ENCODE results near the gene ANKRD29. TPM values are rescaled to one million over a fixed set of nuclear protein-coding genes. Genes with fewer than 3 reads are reported as not detected.

Gene ANKRD29, protein sequence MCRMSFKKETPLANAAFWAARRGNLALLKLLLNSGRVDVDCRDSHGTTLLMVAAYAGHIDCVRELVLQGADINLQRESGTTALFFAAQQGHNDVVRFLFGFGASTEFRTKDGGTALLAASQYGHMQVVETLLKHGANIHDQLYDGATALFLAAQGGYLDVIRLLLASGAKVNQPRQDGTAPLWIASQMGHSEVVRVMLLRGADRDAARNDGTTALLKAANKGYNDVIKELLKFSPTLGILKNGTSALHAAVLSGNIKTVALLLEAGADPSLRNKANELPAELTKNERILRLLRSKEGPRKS
- 6.1 TPM for total RNA-seq

DNA sequence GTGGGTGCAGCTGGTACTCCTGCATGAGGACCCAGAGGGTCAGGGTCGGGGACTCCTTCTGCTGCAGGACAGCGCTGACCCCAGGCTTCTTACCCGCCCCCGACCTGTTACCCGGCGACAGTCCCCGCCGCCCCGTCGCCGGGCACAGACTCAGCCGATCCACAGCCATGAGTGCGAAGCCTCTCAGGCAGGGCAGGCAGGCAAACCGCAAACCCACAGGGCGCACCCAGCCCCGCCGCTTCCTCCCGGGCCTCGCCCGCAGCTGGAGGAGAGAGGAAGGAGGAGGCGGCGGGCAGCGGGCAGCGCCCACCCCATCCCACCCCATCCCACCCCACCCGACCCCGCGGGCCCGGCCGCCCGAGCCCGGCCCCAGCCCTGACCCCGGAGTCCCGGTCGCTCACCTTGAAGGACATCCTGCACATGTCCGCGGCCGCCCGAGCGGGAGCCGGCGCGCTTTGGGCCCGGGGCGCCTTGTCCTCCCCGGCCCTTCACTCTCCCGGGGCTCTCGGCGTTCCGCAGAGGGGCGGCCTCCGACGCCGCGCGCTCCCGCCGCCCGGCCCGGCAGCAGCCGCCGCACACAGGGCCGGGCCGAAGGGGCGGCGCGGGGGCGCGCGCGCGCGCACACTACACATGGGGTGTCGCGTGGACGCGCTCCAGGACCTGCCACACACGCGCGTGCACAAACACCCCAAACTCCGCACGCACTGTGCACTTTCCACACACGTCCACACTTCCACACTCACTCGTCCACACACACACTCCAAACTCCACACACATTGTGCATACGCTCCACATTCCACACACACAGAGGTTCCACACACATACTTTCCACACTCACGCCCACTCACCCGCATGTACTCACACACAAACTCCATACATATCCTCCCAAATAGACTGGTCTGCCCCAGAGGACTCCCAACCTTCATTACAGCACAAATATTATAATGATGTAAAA is at the start of gene ANKRD29:
Gene ANKRD29 (minus strand): TSS at position 603 of the 955 bp plus-strand sequence. CDS start 181 bp downstream, at position 422.
- DNase-seq, result no peak

DNA sequence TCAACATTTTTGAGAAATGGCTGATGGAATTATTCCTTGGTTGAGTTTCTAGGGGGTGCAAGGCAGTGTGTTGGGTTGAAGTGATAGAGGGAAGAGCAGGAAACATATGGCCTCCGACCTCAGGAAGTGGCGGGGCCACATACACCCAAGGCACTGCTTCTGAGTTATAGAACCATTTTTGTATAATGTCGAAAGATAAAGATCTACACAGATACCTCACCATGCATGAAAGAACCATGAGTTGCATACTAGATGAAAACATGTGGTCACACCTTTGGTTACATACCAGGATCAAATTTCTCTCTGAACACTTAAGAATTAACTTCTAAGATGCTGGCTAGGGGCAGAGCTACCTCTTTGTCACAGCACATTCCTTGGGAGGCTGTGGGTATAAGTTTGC is 49.7 kb upstream of the ANKRD29 start:
- no peak for DNase-seq

DNA sequence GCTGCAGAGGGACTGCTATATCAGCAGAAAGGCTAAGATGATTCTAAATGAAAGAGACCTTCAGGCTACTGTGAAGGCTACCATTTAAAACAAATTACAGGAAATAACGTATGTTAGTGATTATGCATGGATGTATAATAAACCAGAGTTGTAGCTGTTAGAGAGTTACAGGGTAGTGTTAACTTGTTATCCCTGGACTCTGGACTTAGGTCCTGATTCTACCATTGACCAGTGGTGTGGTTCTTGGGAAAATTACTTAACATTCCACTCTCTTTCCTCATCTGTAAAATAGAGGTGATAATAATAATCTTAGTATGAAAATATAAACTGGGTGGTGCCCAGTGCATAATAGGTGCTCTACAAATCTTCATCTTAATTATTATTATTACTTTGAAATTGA is 48.7 kb upstream of the ANKRD29 start:
- no peak for DNase-seq

DNA sequence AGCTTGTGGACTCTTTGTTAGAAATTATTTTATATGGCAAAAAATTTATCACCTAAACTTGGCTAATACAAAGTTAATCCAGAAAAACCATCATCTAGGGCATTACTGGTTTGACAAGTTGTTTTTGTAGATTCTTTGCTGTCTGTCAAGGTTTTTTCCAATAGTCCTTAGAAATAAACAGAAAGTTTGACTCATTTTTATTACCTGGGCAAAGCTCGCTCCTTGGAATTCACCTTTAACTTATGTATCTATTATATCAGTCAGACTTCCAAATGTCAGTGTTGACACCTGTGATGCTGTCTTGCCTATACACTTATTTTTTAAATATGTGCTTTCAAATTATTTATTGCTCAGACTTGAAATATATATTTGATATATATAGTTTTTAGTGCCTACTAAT is 48.2 kb upstream of the ANKRD29 start:
- DNase-seq, result no peak

DNA sequence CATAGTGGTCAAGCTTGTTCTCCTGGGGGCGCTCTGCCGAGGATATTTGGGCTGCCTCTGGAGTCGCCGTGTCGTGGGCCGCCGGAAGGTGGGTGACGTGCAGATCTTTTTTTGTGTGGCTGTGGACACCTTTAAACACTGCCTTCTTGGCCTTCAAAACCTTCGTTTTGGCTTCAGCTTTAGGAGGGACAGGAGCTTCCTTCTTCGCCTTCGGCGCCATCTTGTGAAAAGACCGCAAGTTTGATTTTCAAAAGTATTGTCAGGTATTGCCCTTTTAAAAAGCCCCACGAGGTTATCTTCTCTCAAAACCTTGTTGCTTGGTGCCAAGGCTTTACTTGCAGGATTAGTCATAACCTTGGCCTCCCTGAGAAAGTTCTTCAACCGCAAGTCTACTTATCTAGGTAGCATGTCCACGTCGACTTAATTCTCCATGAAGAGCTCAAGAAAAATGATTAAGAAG is 47.4 kb upstream of the ANKRD29 start:
- DNase-seq, result no peak

DNA sequence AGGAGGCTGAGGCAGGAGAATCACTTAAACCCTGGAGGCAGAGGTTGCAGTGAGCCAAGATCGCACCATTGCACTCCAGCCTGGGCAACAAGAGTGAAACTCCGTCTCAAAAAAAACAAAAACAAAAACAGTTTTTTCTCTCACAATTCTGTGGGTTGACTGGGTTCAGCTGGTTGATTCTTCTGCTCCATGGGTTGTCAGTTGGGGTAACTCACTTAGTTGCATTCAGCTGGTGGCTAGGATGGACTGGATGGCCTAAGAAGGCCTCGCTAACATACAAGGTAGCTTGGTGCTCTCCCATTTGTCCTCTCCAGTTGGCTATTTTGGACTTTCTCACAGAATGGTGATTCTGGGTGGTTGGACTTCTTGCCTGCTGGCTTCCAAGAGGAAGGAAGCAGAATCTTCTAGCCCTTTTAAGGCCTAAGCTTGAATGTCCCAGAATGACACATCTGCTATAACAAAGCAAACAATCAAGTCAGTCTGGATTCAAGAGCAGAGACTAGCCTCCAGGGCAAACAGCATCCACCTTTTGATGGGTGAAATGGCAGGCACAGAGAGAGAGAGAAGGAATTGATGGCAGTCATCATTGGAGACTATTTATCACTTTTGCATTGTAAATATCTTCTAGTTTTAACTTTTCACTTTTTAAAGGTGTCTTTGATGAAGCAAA is 44.4 kb upstream of the ANKRD29 start:
- DNase-seq, result no peak

DNA sequence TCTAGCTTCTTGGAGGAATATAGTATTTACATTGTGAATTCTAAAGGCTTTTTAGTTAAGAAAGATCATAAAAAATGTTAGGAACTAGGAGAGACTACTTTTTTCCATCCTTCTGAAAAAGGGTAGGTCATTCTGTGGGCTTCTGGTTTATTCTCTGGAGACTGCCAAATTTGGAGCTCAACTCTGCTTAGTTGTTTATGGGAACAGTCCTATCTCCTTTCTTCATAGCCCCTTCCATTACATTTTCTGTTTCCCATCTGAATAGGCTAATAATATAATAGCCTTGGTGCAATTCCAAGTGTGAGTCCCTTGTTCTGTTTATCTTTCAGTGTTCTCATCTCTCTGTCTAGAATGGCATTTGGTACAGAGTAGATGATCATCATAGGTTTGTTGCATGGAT is 42.1 kb upstream of the ANKRD29 start:
- no peak for DNase-seq

DNA sequence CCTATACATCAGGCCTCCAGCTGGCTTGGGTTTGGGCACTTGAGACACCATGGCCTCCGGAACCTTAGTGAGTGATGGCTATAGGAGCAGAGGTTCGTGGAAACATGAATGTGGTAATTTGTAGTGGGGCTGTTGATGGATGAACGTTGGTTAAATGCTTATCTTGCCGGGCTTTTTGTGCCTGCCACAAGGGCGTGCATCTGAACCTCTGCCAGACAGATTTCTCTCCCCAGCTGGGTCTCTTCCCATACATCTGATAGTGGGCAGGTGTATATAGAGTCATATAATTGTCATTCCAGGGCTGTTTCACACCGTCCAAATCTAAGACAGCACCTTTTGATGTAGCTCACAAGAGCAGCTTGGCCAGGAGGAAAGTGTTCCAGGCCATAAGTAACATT is 41.3 kb upstream of the ANKRD29 start:
- no peak for DNase-seq

DNA sequence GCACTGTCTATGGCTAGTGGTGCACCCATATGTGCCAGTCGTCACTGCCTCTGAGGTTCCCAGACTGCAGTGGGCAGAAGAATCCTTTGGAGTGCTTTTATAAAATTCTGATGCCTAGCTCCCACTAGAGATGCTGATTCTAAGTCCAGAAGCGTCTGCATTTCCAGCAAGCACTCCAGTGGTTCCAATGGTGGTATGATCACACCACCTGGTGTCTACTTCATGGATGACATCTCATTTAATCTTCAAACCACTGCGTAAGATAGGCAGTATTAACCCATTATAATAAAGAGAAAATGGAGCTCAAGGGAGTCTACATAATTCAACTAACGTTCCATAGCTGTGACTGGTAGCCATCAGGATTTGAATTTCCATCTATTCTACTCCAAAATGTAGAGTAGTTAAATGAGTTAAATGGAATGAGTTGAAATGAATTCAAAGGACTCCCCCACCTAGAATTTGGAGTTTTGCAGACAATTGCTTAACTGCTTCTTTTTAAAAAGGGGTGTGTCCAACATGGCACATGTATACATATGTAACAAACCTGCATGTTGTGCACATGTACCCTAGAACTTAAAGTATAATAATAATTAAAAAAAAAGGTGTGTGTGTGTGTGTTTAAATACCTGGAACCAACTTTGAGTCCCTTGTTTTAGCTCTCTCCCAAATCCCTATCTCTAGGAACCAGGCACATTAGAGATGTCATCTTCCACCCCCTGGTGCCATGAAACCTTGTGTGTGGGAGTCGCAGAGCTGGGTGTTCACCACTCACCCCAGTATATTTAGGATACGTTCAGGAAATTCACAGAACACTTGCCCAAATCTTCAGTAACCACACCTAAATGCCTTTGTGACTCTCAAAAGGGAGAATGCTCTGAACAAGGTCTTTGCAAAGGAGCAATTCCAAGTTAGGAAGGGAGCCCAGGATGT is 40.6 kb upstream of the ANKRD29 start:
- DNase-seq, result no peak

DNA sequence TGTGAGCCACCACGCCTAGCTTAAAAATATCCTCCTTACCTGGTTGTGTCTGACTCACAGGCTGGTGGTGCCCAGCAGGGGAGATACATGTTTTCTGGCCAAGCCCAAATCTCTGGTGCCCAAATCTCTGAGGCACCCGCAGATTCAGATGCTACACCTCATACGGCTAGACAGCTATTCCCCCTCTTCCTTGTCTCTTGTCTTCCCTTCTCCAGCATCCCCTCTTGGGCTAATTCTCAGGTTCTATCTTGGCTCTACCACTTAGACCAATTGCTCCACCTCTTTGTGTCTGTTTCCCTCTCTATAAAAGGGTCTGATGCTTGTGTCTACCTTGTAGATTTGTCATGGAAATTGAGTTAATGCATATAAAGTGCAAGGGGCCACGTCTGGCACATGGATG is 39.9 kb upstream of the ANKRD29 start:
- no peak for DNase-seq

DNA sequence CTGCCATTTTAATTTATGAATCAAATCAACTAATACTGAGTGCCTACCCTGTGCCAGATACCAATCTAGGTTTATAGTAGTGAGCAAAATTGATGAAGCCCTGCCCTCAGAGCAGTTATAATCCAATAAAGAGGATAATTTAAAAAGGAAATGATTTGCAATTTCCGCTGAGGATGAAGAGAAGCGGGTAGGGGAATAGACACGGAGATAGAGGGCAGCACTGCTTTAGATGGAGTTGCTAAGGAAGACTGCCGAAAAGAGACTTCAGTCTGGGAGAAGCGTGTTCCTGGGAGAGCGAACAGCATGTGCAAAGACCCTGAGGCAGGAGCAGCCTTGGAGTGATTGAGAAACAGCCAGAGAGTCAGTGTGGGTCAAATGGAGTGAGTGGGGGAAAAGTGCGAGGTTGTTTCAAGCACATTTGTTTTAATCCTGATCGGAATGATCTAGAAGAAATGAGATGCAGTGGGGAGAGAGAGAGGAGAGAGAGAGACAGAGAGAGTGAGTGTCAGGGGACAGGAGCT is 38.9 kb upstream of the ANKRD29 start:
- DNase-seq, result no peak

DNA sequence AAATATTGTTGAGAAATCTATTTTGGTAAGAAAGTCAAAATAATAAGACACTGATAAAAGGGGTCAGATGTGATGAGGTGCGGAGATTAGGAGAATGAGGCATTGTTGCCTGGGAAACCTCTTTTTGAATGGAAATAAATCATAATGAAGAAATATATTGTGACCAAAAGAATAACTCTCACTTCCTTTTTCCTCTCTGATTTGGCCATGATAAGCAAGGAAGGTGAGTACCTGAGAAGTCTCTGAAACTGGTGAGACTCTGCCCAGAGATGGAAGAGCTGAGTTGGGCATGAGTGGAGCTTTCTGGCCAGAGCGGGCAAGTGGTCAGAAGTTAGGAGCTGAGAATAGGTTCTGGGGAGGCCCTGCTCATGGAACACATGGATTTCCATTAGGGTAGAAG is 38.3 kb upstream of the ANKRD29 start:
- DNase-seq, result no peak

DNA sequence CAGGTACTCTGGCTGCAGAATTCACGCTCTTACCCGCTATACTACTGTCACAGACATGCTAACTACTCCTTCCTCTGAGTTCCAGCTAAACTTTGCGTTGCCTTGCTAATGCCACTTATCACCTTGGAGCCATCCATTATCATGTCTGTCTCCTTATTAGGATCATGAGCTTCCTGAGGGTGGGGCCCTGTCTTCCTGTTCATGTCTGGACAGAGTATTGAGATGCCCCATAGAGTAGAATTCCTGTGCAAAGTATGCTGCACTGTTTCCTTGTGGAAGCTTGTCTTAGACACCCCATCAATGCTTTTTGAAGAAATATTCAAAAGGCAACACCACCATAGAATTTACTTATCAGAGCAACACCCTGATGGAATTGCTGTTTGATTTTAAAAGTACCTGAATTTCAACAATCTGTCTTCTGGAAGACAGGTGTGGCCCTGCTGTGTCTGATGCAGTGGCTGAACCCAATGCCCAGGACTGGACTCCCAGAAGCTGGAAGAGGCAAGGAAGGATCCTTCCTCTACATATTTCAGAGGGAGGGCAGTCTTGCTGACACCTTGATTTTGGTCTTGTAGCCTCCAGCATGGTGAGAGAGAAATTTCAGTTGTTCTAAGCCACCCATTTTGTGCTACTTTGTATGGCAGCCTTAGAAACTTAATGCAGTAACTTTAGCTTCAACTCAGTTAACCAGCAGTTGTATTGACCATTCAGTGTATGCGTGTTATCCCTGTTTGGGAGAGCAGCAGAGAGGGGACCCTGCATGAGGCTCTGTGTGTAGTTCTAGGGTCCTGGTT is 32.1 kb upstream of the ANKRD29 start:
- DNase-seq, result no peak

DNA sequence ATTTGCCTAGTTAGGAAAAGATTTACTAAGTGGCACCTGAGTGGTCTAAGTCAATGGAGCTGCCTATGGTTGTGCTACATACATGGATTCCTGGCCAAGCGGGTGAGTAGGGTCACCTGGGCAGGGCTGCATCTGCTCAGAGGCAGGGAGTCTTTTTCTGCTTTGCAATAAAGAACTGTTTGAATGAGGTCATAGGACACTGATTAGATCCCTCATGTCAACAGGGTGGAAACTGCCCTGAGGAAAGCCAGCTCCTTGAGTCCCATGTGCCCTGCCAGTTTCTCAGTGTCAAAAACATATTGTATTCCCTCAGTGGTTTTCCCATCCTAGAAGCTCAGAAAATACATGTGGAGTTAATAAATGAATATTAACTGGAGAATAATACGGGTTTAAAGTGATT is 31.1 kb upstream of the ANKRD29 start:
- DNase-seq, result no peak

DNA sequence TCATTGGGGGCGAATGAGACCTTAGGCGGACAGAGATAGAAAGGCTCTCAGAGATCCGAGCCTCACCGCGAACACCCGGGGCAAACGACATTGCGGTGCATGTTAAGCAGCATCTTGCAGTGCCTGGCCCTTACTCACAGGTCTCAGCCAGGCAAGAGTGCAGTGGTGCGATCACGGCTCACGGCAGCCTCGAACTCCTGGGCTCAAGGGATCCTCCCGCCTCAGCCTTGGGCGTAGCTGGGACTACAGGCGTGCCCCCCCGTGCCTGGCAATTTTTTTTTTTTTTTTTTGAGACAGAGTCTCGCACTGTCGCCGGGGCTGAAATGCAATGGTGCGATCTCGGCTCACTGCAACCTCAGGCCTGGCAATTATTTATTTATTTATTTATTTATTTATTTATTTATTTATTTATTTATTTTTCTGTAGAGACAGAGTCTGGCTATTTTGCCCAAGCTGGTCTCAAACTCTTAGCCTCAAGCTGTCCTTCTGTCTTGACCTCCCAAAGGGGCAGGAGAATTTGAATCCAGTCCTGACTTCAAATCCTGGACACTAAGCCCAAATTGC is 27.9 kb upstream of the ANKRD29 start:
- no peak for DNase-seq

DNA sequence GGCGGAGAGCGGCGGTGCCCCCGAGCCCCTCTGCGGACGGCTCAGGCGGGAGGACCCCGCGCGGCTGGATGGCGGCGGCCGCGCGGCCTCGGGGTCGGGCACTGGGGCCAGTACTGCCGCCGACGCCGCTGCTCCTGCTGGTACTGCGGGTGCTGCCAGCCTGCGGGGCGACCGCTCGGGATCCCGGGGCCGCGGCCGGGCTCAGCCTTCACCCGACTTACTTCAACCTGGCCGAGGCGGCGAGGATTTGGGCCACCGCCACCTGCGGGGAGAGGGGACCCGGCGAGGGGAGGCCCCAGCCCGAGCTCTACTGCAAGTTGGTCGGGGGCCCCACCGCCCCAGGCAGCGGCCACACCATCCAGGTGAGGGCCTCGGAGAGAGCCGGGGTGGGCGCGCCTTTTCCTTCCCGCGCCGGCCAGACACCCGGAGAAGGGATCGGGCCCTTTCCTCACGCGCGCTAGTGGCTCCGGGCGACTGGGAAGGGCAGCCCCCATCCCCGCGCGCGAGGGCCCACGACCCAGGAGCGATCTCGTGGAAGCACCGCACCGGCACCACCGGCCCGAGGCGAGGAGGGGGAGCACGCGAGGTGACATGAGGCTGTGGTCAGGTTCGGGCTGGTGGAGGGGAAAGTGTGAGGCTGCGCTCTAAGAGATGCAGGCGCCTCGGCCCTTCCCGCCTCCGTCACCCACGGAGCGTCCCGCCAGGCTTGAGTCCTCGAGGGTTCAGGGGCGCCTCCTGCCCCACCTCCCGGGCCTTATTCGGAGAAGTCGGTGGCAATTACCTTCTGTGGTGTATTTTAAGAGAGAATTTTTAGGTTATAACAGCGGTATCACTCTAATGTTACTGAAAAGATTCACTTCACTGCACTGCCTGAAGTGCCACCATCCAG is 27.1 kb upstream of the ANKRD29 start:
- no peak for DNase-seq

DNA sequence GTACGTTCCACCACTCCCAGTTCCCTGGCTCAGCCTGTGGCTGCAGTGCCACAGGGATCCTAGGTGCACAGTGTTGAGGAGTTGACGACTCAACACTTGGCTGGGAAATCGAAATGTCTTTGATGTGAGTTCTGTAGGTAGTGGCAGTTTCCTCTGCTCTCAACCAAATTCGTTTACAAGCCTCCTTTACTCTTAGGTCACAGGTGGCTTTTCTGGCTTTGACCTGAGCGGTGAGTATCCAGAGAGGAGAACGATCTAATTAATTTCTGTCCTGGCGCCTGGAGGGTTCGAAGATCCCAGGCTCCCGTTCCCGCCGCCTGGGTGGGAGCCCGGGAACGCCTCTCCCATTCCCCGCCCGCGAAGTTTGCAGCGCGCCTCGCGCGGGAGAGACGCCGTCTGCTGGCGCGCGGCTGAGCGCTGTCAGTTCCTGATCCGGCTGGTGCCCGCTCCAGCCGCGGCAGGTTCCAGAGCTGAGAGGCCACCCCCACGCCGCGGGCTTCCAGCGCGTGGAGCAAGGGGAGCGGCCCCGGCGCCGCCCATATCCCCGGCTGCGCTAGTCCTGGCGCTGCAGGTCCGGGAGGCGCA is 26.4 kb upstream of the ANKRD29 start, which contains the start of gene LAMA3:
Gene LAMA3 (plus strand): TSS at position 423 of the 585 bp plus-strand sequence. CDS start 231 bp downstream, outside the sequence.
- DNase-seq, result no peak

DNA sequence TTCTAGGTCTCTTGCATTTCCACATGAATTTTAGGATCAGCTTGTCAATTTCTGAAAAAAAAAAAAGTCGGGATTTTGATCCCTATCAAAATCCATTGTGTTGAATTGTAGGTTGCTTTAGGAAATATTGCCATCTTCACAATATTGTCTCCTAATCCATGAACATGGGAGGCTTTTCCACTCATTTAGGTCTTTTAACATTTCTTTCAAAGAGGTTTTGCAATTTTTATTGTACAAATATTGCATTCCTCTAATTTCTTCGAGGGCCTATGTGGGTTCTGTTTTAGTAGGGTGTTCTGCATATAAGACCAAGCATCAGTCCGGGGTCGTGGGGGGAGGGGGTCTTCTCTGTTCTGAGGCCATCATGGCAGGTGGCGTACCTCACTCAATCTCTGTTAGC is 25.8 kb upstream of the ANKRD29 start:
- no peak for DNase-seq
